ENCODE data around the gene ZNF281.

DNA sequence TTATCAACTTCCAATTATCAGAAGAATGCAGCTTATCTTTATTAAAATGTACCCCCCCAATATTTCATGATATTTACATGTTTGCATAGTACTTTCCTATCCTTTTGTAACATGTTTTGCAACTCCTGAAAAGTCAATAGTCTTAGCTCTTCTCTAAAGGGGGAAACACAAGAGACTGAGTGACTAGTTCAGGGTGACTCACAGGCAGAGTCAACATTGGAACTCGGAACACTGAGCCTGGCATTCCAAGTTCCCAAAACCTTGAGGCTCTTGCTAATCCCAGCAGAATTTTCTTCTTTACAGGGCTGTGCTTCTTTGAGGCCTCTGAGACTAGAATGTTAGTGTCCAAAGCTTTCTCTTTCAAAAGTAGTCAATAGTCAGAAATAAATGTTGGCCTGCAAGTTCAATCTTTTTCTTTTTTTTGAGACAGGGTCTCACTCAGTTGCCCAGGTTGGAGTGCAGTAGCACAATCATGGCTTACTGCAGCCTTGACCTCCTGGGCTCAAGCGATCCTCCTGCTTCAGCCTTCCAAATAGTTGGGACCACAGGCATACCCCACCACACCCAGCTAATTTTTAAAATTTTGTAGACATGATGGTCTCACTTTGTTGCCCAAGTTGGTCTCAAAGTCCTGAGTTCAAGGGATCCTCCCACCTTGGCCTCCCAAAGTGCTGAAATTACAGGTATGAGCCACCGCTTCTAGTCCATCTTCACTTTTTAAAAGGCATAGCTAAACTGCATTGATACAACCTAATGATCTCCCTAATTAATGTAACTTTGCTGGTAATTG, 37.5 kb downstream of the ZNF281 start:
- TF ChIP-seq L3MBTL2 (conservative IDR thresholded peaks at IDR 0.05) (no peak), HDGF (IDR thresholded peaks at IDR 0.05; ENCODE audit: borderline replicate concordance) (no peak), LEF1 (IDR thresholded peaks at IDR 0.05; ENCODE audit: borderline replicate concordance) (no peak), FOXA1 (IDR thresholded peaks at IDR 0.05) (no peak), FOXM1 (IDR thresholded peaks at IDR 0.05; ENCODE audit: borderline replicate concordance) (no peak), BHLHE40 (IDR thresholded peaks at IDR 0.05; ENCODE audit: borderline replicate concordance) (no peak), NFRKB (IDR thresholded peaks at IDR 0.05) (no peak), FOXK2 (IDR thresholded peaks at IDR 0.05) (no peak)

Data from HEK293T (cell line).